ENCODE measurements around the gene ABHD12B. TPM values are rescaled to one million over a fixed set of nuclear protein-coding genes. Genes with fewer than 3 reads are reported as not detected.

ABHD12B gene
- total RNA-seq, 1 donor from 2014 or later: not detected

DNA sequence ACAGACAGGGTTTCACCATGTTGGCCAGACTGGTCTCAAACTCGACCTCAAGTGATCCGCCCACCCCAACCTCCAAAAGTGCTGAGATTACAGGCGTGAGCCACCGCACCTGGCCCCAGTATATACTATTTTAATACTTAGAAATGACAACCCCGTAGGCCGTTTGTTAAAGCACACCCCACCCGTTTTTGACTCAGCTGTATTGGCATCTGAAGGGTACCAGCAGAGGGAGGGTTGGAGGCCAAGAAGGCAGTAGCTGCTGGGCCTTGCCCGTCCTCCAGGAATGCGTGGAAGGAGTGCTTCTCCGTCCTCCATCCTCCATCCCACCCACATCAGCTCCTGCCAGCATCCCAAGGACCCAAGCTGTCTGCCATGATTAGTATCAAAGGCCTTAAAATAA, 34.6 kb upstream of the ABHD12B start:
- intact Hi-C loops (cut with DNase I): no loop called here
- ATAC-seq (no peak), DNase-seq (ENCODE audit: low spot score) (no peak)

GRCh38 chr14:50837850-50838470, 33.9 kb upstream of the ABHD12B start:
- intact Hi-C loops (cut with DNase I): no loop called here
- no peak for DNase-seq (ENCODE audit: low spot score)
- ATAC-seq: no peak

GRCh38 chr14:50839048-50839447, 32.8 kb upstream of the ABHD12B start:
- ATAC-seq: no peak
- intact Hi-C loops (cut with DNase I): no loop called here

GRCh38 chr14:50839691-50840090, 32.2 kb upstream of the ABHD12B start:
- ATAC-seq: no peak
- no peak for DNase-seq (ENCODE audit: low spot score)
- intact Hi-C loops (cut with DNase I): no loop called here

More at GRCh38 chr14:50839048-50839447, 32.8 kb upstream of the ABHD12B start:
- DNase-seq (ENCODE audit: low spot score): no peak

DNA sequence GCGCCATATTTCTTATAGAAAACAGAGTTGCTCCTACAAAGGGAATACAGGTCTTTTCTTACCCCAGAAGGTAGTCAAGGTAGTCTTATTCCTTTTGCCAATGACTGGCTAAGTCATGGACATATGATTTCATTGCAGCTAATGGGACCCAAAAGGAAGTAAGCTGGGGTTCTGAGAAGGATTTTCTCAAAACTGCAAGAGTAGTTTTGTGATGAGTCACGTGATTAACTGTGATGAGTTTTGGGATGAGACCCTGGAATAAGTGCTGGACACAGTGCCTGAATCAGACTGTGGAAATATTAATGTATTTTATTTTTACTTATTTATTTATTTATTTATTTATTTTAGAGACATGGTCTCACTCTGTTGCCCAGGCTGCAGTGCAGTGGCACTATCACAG, 27.5 kb upstream of the ABHD12B start:
- intact Hi-C loops (cut with DNase I): no loop called here
- no peak for DNase-seq (ENCODE audit: low spot score)
- ATAC-seq: no peak

DNA sequence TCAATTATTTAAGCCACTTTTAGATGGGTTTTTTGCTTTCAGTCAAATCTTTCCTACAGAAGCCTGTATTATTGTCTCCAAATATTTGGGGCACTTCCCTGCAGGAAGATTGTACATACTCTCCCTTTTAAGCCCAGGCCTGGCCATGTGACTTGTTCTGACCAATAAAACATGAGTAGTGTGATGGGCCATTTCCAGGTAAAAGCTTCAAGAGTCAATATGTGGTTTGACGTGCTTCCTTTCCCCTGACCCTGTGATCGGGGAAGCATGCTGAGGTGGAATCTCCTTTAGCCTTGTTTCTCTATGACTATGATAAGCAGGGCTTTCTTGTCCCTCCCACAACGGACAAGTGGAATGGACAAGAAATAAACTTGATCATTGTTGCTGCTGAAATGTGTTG, 26.7 kb upstream of the ABHD12B start:
- intact Hi-C loops (cut with DNase I): no loop called here
- no peak for ATAC-seq
- DNase-seq (ENCODE audit: low spot score): no peak

DNA sequence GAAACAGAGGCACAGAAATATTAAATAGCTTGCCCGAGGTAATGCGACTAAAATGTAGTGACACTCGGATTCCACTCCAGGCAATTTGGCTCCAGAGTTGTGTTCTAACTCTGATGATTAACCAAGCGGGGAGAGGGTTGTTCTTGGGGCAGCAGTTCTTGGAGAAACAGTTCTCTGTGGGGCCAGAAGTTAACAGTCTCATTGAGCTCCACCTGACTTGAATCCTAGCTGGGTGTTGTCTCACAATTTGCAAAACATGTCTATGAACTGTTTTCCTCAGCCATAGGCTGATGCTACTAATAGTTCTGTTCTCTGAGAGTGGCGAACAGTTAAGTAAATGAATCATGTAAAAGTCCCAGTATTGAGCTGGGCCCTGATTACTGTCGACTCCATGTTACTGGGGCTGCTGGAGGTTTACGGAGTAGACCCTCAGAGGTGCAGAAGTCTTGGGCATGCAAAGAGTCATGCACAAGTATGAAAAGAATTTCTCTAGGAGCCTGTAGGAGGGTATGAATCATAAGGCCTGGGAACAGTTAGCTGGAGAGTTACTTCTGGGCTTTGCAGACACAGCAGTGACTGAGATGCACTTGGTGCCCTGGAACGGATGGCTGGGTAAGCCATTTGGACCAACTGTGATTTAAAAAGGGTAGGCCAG, 25.5 kb upstream of the ABHD12B start:
- DNase-seq (ENCODE audit: low spot score) (no peak), ATAC-seq (no peak)
- intact Hi-C loops (cut with DNase I): no loop called here

- intact Hi-C loops (cut with DNase I): no loop called here
- DNase-seq (ENCODE audit: low spot score) (no peak), ATAC-seq (no peak)
Observed at GRCh38 chr14:50853891-50854290, 18.0 kb upstream of the ABHD12B start.

DNA sequence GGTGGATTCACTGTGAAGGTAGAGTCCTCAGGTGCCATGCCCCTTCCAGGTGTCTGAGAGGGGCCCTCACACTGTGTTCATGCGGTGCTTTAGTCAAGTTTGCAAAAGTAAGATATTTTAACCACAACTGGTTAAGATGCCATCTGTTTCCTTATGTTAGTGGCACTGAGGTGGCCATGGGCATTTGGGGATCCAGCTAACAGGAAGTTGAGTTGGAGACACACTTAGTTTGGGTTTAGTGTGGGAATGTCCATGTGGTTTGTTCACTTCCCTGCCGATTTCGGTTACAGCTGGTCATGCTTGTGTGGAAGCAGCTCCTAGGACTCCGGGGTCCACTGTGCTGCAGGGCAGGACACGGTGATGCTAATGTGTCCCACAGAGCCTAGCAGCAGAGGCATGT, 17.3 kb upstream of the ABHD12B start:
- DNase-seq (ENCODE audit: low spot score): no peak
- no peak for ATAC-seq
- intact Hi-C loops (cut with DNase I): no loop called here

DNA sequence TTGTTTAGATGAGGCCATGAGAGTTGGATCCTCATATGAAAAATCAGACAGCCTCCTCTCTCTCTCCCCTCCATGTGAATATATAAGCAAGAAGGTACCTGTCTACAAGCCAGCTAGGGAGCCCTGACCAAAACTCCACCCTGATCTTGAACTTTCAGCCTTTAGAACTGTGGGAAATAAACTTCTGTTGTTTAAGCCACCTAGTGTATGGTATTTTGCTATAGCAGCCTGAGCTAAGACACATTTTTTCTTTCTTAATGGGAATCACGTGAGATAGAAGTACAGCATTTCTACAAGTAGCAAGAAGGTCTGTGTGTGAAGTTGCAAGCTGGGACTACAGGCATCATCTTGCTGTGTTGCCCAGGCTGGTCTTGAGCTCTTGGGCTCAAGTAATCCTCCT, 16.3 kb upstream of the ABHD12B start:
- no peak for ATAC-seq
- no peak for DNase-seq (ENCODE audit: low spot score)
- intact Hi-C loops (cut with DNase I): no loop called here

DNA sequence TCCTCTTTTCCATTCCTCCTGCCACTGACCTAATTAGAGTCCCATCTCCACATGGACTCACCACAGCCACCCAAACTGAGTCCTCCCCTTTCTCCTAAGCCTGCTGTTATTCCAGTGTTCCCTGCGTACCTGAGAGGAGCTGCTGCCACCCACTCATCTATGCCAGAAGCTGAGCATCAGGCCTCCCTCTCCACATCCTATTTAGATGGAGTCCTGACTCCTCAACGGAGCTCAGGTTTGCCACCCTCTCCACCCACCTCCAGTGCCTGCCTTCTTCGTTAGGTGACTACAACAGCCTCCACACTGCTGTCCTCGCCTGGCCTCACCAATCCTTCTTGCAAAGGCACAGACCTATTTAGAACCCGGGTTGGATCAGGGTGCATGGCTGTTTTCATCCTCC, 15.2 kb upstream of the ABHD12B start:
- DNase-seq (ENCODE audit: low spot score): no peak
- ATAC-seq: no peak
- intact Hi-C loops (cut with DNase I): no loop called here

- no peak for ATAC-seq
- intact Hi-C loops (cut with DNase I): no loop called here
- DNase-seq (ENCODE audit: low spot score): no peak
Observed at GRCh38 chr14:50859296-50859624, 12.6 kb upstream of the ABHD12B start.

GRCh38 chr14:50860478-50861086, 11.3 kb upstream of the ABHD12B start:
- intact Hi-C loops (cut with DNase I): no loop called here
- DNase-seq (ENCODE audit: low spot score) (peak; percentile 89), ATAC-seq (peak; percentile 84)

DNA sequence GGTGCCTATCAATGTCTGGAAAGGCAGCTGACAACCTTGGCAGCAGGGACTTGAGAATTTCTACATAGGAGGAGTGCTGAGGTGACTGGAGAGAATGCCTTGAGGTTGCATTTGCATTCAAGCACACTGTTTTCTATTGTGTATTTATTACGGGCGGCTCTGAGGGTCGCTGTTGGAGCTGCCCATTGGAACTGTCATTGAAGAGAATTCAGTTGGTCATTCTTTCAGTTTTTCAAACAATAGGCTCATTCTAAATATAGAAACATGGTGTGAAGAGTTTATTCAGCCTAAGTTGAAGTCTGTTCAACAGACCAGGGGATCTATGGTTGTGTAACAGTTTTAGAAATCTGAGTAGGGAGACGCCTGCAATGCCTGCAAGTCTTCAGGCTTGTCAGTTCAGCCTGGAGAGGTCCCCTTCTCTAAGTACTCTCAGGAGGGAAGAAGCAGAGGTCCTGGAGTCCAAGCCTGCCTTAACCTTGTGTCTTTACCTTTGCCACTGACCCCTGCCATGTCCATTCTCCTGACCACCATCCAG, 9.8 kb upstream of the ABHD12B start:
- ATAC-seq (no peak), DNase-seq (ENCODE audit: low spot score) (no peak)
- intact Hi-C loops (cut with DNase I): no loop called here

DNA sequence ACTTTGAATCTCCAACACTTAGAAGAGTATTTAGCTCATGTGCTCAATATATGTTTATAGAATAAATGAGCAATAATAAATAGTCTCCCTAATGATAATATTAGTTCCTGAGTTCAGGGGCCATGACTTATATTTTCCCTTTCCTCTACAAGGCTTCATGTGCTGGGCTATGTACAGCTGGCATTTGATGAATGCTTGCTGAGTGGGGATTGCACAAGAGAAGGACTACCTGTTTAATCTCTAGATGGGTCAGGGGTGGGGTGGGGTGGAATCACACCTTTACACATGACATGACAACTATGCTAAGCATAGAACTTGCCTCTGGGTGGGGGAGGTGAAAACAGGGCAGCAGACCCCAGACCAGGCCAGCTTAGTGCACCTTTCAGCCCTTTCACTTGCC, 7.6 kb upstream of the ABHD12B start:
- intact Hi-C loops (cut with DNase I): no loop called here
- ATAC-seq: no peak
- no peak for DNase-seq (ENCODE audit: low spot score)

DNA sequence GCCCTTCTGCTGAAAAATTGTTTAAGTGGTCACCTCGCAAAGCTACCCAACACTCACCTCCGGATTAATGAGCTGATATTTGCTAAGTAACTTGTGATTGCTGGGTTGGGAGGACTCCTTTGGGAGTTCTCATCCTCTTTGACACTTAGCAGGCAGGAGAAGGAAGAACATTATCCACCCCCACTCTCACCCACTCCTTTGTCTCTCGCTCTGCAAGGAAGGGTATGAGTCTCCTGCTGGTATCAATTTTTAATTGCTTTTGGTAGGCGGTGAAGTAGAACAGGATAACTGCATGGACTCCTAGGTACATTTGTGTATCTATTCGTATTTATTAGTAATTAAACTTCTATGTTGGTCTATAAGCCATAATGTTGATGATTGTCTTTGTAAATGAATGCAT, 6.9 kb upstream of the ABHD12B start:
- intact Hi-C loops (cut with DNase I): no loop called here
- ATAC-seq: no peak
- DNase-seq (ENCODE audit: low spot score): no peak

DNA sequence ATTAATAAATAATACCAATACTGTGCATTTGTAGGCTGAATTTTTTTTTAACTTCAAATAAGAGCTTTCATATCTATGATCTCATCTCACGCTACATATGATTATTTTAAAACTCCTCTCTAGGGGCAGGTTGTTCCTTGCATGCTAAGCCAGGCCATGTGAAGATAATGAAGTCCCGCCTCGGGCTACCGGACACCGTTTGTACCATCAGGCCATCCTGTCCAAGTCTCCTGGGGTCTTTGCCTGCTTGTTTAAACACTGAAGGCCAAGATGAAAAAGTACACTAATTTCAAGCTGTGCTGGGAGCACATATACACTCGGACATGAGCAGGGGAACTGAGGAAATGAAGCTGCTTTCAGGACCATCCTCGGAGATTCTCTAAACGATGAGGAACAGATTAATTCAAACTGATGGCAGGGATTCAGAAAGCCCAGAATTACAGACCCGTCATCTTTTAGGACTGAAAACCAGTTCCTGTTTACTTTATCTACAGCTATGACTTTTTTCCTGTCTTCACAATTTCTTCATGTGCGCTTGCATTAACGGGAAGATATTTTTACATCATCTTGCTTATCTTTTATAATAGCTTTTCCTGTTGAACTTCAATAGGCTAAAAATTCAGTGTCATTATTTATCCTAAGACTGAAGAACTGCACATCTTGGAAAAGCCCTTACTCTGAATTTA, 6.3 kb upstream of the ABHD12B start:
- DNase-seq (ENCODE audit: low spot score) (no peak), ATAC-seq (no peak)
- intact Hi-C loops (cut with DNase I): no loop called here

GRCh38 chr14:50871228-50871627, 625 bp upstream of the ABHD12B start:
- DNase-seq (ENCODE audit: low spot score) (no peak), ATAC-seq (no peak)
- intact Hi-C loops (cut with DNase I): no loop called here

GRCh38 chr14:50874757-50875156, 2.9 kb downstream of the ABHD12B start:
- intact Hi-C loops (cut with DNase I): no loop called here
- ATAC-seq (no peak), DNase-seq (ENCODE audit: low spot score) (no peak)
